ENCODE measurements around the gene BMPR1A. TPM values are rescaled to one million over a fixed set of nuclear protein-coding genes. Genes with fewer than 3 reads are reported as not detected.

BMPR1A gene
- total and polyA plus RNA-seq, 9 of the 15 experiments (the other 6 are each of a cell fraction or from before 2014, with no cell fraction given) = 1.6 to 17.5 (median 9.1) TPM

DNA sequence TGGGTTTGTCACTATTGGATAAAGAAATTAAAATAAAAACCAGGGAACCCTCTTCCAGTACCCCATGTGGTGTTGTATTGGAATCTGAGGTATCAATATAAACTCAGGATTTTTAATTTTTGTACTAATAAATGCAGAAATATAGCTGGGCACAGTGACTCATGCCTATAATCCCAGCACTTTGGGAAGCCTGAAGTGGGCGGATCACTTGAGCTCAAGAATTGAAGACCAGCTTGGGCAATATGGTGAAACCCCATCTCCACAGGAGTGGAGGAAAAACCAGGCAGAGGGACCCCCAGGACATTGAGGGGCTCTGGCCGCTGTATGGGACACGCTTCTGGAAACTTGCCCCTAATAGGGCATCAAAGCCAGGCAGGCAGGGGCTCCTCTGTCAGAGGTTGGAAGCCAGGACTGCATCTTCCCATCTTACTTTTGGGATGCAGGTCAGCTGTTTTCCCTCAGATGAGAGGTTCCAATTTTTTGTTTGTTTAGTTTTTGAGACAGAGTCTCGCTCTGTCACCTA lies 222.9 kb downstream of the BMPR1A start:
- no peak overlapping the region for H3K27ac ChIP-seq (ENCODE audit: extremely low read depth, low read depth, low read length)
- ATAC-seq (no peak), DNase-seq (ENCODE audit: extremely low read depth in 1 of 4, low spot score in 3 of 4) (no peak), FAIRE-seq (no peak)
- no peaks in the 10 kb centered on the region for H3K9me3 ChIP-seq (replicated peaks; ENCODE audit: control insufficient read depth, insufficient read depth, low read depth, low read length)
- in situ Hi-C loops (cut with MboI) = no loop called here
- TF ChIP-seq ZBTB8A (IDR thresholded peaks at IDR 0.05; ENCODE audit: partially characterized antibody) (no peak), ZNF12 (CRISPR knock-in tag; IDR thresholded peaks at IDR 0.05) (no peak), PPARD (CRISPR knock-in tag; IDR thresholded peaks at IDR 0.05) (no peak), ZNF239 (CRISPR knock-in tag; IDR thresholded peaks at IDR 0.05) (no peak), SRSF7 (optimal IDR thresholded peaks at IDR 0.05; ENCODE audit: low read depth, low read length) (no peak), ZNF707 (CRISPR knock-in tag; conservative IDR thresholded peaks at IDR 0.05) (no peak), BRD9 (IDR thresholded peaks at IDR 0.05; ENCODE audit: low read depth, partially characterized antibody) (no peak), DDX20 (tag; IDR thresholded peaks at IDR 0.05; ENCODE audit: low read depth) (no peak), CAMTA2 (CRISPR knock-in tag; conservative IDR thresholded peaks at IDR 0.05) (no peak)
- TF ChIP-seq, protein P1, sequence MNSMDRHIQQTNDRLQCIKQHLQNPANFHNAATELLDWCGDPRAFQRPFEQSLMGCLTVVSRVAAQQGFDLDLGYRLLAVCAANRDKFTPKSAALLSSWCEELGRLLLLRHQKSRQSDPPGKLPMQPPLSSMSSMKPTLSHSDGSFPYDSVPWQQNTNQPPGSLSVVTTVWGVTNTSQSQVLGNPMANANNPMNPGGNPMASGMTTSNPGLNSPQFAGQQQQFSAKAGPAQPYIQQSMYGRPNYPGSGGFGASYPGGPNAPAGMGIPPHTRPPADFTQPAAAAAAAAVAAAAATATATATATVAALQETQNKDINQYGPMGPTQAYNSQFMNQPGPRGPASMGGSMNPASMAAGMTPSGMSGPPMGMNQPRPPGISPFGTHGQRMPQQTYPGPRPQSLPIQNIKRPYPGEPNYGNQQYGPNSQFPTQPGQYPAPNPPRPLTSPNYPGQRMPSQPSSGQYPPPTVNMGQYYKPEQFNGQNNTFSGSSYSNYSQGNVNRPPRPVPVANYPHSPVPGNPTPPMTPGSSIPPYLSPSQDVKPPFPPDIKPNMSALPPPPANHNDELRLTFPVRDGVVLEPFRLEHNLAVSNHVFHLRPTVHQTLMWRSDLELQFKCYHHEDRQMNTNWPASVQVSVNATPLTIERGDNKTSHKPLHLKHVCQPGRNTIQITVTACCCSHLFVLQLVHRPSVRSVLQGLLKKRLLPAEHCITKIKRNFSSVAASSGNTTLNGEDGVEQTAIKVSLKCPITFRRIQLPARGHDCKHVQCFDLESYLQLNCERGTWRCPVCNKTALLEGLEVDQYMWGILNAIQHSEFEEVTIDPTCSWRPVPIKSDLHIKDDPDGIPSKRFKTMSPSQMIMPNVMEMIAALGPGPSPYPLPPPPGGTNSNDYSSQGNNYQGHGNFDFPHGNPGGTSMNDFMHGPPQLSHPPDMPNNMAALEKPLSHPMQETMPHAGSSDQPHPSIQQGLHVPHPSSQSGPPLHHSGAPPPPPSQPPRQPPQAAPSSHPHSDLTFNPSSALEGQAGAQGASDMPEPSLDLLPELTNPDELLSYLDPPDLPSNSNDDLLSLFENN (IDR thresholded peaks at IDR 0.05; ENCODE audit: low read depth in 2 of 2, low read length in 2 of 2) = no peak
- peaks cover 6 to 10% of the 10 kb centered on the region in 2 experiments; a peak in 2 of 5 replicates for H3K4me1 ChIP-seq (replicated peaks in 1 of 2; ENCODE audit: control insufficient read depth in 2 of 2, insufficient read depth in 2 of 2, low read length in 2 of 2)
- ChIA-PET CTCF (ENCODE audit: low intra/inter-chr PET ratio) (no interaction called here), POLR2A (no interaction called here)
- H2AFZ ChIP-seq (ENCODE audit: low read depth, low read length) = no peak overlapping the region
- H3K4me3 ChIP-seq = no peak overlapping the region
- intact Hi-C loops (cut with micrococcal nuclease) = no loop called here
- H3K9me1 ChIP-seq (ENCODE audit: control insufficient read depth, insufficient read depth, low read length) = no peaks in the 10 kb centered on the region
- 43% methylated on average over 4 of the region's 4 CpGs for WGBS (ENCODE audit: insufficient coverage, low coverage, missing lambda C conversion rate)
- H3K36me3 ChIP-seq (ENCODE audit: control insufficient read depth, insufficient read depth, low read length) = no peaks in the 10 kb centered on the region
- no peak overlapping the region for H3K9ac ChIP-seq (ENCODE audit: insufficient read depth in 1 of 2, low read depth in 2 of 2, low read length in 2 of 2)
- no peaks in the 10 kb centered on the region for H3K27me3 ChIP-seq (ENCODE audit: control insufficient read depth in 2 of 2, insufficient read depth in 2 of 2, low read length in 2 of 2)
- no TSS peak for BruUV-seq (replicated peaks)
- no peaks in the 10 kb centered on the region for H4K20me1 ChIP-seq (replicated peaks; ENCODE audit: control insufficient read depth, insufficient read depth, low read length)
- no peaks in the 10 kb centered on the region for H3K79me2 ChIP-seq (ENCODE audit: control insufficient read depth, insufficient read depth, low read length)
- no peak overlapping the region for H3K4me2 ChIP-seq (ENCODE audit: insufficient read depth, low read length)

Data from K562 (cell line).